ENCODE measurements around the gene PGC.

DNA sequence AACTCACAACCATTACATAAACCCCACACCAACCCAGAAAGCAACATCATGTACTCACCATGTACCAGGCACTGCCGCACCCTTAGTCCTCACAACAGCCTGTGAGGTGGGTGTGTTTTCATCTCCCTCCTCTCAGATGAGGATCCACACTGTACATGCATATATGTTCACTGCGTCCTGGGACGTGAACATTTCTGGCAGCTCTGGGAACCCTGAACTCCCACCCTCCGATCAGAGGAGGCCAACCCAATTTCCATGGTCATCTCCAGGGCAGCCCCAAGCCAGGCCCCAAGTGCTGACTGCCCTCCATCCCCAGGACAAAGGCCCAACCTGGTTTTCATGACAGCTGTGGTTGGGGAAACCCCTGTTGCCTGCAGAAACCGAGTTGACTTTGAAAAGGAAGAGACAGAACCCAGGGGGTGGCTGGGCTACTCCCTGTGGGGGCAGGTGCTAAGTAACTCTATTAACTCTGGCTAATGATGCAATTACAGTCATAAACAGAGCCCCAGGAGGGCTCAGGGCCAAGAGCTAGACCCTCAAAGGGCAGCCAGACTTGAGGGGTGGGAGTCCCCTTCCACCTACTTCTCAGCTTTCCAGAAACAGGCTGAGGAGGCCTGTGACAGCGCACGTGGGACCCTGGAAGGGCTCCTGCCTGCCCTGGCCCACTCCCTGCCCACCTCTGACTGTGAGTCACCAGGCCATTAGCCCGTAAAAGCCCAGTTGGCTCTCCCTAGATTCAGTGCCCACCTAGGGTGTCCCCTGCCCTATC, 14.4 kb downstream of the PGC start:
- TF ChIP-seq CTCF (conservative IDR thresholded peaks at IDR 0.05 in 1 of 2, IDR thresholded peaks at IDR 0.05 in 1 of 2; ENCODE audit: extremely low read depth in 1 of 2, insufficient read depth in 1 of 2, low read depth in 1 of 2, low read length in 2 of 2) (no peak), EZH2 (IDR thresholded peaks at IDR 0.05; ENCODE audit: borderline replicate concordance, low read length) (no peak)
